LNCaP clone FGC (cell line): ENCODE data around the gene PCAT7.
"Not testable (repeated sequence)": the region's sequence is repeated elsewhere in the genome, so short reads cannot be mapped to it uniquely, and the experiment has no call there.

ENCODE experiments used
- DNase-seq: peaks from one replicate; pipeline ENCODE4 v3.0.0-alpha.2; 2011; ENCODE audit warnings: low read depth
- H3K4me3 ChIP-seq: 2 replicates; pipeline ENCODE4 v1.5.1; 2011; ENCODE audit warnings: mild to moderate bottlenecking, low read depth, low read length, control low read depth
- TF ChIP-seq, protein P1 (sequence below): IDR thresholded peaks from 2 replicates; pipeline ENCODE4 v1.5.1; 2012; ENCODE audit warnings: mild to moderate bottlenecking; ENCODE audit not compliant: control insufficient read depth, insufficient read depth; ENCODE audit errors: extremely low read depth

PCAT7 gene

DNA sequence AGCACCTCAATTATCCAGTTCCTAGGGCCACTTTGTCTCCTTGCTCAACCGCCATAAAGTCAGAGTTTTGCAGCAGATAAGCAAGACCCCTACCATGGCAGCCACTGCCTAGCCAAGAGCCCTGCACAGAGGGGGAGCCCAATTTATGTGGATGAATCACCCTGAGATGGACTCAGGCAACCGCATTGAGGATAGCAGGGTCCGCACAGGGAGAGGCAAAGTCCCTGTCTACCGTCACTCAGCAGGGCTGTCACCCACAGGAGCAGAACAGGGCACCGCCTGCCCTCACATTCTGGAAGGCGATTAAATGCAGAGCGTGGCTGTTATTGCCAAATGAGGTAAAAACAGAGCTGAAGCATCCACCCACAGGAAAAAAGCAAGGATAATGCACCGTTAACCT is 37.0 kb downstream of the PCAT7 start:
- H3K4me3 ChIP-seq, result no peak overlapping the region
- TF ChIP-seq, protein P1, sequence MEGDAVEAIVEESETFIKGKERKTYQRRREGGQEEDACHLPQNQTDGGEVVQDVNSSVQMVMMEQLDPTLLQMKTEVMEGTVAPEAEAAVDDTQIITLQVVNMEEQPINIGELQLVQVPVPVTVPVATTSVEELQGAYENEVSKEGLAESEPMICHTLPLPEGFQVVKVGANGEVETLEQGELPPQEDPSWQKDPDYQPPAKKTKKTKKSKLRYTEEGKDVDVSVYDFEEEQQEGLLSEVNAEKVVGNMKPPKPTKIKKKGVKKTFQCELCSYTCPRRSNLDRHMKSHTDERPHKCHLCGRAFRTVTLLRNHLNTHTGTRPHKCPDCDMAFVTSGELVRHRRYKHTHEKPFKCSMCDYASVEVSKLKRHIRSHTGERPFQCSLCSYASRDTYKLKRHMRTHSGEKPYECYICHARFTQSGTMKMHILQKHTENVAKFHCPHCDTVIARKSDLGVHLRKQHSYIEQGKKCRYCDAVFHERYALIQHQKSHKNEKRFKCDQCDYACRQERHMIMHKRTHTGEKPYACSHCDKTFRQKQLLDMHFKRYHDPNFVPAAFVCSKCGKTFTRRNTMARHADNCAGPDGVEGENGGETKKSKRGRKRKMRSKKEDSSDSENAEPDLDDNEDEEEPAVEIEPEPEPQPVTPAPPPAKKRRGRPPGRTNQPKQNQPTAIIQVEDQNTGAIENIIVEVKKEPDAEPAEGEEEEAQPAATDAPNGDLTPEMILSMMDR, result no peak
- DNase-seq, result no peak

DNA sequence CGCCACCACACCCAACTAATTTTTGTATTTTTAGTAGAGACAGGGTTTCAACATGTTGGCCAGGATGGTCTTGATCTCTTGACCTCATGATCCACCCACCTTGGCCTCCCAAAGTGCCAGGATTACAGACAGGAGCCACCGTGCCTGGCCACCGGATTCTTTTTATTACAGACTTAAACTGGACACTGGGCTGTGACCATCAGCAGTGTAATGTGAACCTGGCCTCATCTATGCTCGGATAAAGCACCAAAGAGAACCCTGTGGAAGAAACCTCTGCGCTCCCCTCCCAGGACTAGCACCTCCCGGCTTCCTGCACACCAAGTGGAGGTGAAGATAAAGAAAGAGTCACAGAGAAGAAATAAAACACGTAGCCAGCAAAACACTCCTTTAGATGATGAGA is 37.8 kb downstream of the PCAT7 start:
- not testable (repeated sequence) for DNase-seq

DNA sequence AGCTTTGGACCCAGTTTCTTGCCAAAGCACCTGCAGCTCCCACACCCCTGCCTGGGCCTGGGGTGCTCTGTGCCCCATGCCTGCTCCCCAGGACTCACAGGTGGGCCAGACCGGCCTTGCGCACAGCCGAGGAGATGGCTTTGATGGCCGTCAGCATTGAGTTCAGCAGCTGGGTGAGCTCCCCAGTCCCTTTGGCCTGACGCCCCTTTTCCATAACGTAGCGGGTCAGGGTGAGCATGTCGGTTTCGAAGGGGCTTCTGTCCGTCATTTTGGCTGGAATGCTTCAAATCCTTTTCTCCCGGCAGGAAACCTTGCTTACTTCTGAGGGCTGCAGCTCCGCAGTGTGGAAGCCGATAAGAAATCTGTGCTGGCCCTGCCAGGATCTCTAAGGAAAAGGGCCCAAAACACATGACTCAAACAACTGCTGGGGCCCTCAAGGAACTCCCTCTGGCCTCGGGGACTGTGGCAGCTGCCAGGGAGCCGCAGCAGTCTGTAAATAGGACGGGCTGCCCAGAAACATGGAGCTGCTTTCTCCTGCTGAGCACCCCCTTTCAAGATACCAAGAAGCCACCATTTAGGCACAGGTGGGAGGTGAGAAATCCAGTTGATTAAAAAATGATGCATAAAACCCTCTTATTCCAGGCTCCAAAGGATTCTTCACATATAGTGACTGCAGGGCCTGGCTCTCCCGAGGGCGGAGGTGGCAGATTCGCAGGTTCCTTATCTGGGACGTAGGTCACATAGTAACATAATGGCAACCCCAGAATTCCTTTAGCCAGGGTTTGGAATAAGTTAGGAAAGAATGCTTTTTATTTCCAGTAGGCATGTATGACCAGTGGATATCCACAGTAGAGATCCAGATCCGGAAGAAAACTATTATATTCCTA is 38.8 kb downstream of the PCAT7 start, which contains the start of gene FBP2:
Gene FBP2, minus strand, starts transcription at position 366 of the 887 bp plus-strand sequence. Its CDS starts 98 bp downstream, at position 268.
- TF ChIP-seq, protein P1, result no peak
- no peak within 1 kb of the TSS for H3K4me3 ChIP-seq
- DNase-seq, result no peak

More for the DNA sequence above, 37.8 kb downstream of the PCAT7 start:
- not testable (repeated sequence) for H3K4me3 ChIP-seq

DNA sequence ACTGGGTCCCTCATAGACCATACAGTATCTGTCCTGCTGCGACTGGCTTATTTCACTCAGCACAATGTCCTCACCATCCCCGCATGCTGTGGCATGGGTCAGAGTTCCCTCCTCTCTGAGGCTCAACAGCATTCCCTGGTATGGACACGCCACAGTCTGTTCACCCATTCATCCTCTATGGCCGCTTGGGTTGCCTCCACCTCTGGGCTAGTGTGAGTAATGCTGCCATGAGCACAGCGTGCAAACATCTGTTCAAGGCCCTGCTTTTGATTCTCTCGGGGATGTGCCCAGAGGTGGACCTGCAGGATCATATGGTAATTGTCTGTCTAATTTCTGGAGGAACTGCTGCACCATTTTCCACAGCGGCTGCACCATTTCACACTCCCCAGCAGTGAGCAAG is 44.2 kb downstream of the PCAT7 start:
- DNase-seq, result no peak
- TF ChIP-seq, protein P1, result no peak
- H3K4me3 ChIP-seq, result no peak overlapping the region

DNA sequence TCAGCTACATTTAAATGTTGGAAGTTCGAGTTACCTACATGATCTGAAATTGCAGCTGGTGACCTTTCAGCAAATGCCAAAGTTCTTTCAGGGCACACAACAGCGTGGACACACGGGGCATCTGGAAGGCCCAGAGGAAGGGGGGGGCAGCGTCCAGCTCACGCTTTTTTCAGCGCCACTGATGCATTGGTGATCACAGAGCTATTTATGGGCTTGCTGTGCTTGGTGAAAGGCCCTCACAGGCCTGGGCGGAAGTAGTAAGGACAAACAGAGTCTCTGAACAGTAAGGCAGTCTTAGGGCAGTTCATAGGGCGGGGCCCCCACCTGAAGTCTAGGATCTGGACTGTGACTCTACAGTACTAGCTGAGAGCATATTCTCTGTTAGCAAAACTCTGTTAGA is 45.4 kb downstream of the PCAT7 start:
- DNase-seq, result no peak
- TF ChIP-seq, protein P1, result no peak

DNA sequence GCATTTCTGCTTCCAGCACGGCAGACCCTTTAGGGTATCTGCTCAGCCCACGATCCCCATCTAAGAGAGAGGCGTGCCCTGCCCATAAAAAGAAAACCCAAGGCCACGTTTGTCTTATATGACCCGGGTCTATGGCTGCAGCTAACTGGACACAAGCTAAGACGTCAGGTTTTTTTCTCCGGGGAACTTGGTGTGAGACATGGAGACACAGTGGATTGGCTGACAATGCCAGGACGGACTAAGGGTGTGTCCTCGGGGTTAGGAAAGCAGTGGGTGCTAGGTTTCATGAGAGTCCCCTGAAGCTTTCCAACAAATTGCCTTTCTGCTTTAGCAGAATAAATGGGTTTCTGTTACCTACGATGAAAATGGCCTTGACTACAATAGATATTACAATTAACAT is 45.8 kb downstream of the PCAT7 start:
- DNase-seq, result no peak
- H3K4me3 ChIP-seq, result no peak overlapping the region
- TF ChIP-seq, protein P1, result no peak

More for the DNA sequence above, 45.4 kb downstream of the PCAT7 start:
- H3K4me3 ChIP-seq, result no peak overlapping the region

DNA sequence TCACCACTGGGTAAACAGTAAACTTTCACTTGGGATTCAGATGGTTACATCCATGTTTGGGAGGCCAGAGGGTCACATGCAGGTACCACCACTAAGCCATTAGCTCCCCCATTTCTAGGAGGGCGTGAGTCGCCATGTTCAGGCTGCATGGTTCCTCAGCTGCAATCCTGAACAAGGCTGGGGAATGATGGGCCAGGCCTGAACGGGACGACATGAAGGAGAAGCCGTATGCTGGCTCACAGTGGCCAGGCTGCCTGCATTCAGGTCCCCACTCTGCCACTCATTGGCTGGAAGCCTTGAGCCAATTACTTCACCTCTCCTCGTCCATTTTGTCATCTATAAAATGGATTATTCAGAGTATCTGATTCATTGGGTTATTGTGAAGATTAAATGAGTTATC is 47.8 kb downstream of the PCAT7 start:
- no peak overlapping the region for H3K4me3 ChIP-seq
- TF ChIP-seq, protein P1, result no peak
- no peak for DNase-seq
